LHCN-M2 (cell line): ENCODE results near the gene PPP1R15A. TPM values are rescaled to one million over a fixed set of nuclear protein-coding genes. Genes with fewer than 3 reads are reported as not detected.
A peak's percentile ranks its signal among the peaks of the same experiment; 100 is the strongest.
"Not testable (repeated sequence)": the region's sequence is repeated elsewhere in the genome, so short reads cannot be mapped to it uniquely, and the experiment has no call there.

Experiments
- DNase-seq: peaks from one replicate; pipeline ENCODE4 v3.0.0-alpha.2; 2012; ENCODE audit warnings: low read depth
- total RNA-seq: library from RNA; depleted of rRNA; stranded (reverse); fragments of >200 nt; gene quantifications from 2 replicates; pipeline ENCODE4 v1.2.3, GENCODE V29; 2014

PPP1R15A gene
- total RNA-seq, 1 experiment from 2014 or later, result 55.7 TPM

DNA sequence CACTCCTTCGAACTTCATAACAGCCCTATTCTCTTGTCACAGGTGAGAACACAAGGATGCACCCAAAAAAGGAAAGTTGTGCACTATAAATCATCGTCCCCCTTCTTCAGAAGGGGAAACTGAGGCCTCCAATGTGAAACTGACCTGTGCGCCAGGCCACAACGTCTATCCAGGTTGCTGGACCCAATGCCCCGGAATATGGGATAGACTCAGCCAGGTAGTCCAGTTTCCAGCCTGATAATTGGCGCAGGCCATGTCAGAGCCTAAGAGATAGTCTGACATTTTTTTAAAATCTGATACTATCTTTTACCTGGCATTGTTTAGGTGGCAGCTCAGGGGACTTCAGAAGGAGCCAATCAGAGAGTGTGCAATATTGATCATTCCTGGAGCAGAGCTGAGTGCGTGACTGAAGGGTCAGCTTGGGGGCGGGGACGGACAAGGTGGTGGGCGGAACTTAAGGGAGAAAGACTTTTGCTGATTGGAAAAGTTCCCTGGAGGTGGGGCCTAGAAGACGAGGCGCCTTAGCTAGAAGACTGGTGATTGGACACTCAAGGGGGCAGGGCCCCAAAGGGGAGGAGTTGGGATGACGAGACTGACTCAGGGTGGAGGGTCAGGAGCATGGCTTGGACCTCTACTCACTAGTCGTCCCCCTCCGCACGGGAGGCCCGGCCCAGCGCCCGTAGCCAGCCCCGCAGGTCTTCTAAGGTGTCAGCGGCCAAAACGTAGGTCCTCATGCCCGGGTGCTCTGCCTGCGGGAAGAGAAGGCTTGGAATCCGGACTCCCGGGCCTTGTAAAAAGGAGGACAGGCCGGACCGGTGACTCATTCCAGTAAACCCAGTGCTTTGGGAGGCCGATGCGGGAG lies 12.3 kb upstream of the PPP1R15A start:
- DNase-seq, result no peak

GRCh38 chr19:48861313-48861712 lies 10.9 kb upstream of the PPP1R15A start:
- DNase-seq, result no peak

GRCh38 chr19:48862827-48863226 lies 9.4 kb upstream of the PPP1R15A start:
- DNase-seq, result no peak

DNA sequence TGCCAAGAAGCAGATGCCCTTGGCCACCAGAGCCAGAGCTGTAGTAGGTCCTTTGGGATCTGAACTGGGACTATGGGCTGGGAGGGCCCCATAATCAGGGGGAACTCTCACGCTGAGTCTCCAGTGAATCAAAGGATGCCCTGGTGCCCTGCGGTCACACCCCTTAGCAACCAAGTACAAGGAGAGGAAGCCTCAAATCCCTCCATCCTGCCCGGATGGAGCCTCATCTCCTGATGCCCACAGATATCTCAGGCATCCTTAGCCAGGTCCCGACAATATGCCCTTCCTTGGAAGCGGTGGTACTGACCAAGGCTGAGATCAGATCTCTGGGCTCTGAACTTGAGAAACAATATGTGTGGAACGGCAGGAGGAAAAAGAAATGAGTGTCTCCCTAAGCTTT lies 5.5 kb upstream of the PPP1R15A start:
- DNase-seq, result no peak

GRCh38 chr19:48867123-48867745 lies 5.0 kb upstream of the PPP1R15A start:
- DNase-seq, result no peak

DNA sequence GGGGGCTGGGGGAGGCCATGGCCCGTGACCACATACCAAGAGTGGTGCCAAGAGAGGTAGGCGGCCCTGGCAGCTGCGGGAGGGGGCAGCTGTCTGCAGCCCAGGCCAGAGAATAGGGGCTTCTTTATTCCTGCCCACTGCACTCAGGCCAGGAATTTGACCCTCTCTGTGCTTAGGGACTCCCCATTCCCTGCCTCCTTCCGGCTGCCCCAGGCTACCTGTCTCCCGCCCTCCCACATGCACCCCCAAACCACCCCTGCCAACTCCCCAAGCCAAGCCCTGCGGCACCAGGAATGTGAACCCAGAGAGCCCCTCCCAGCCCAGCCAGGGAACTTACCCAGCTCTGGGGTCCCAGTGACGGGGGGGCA lies 4.5 kb upstream of the PPP1R15A start:
- DNase-seq, result no peak

DNA sequence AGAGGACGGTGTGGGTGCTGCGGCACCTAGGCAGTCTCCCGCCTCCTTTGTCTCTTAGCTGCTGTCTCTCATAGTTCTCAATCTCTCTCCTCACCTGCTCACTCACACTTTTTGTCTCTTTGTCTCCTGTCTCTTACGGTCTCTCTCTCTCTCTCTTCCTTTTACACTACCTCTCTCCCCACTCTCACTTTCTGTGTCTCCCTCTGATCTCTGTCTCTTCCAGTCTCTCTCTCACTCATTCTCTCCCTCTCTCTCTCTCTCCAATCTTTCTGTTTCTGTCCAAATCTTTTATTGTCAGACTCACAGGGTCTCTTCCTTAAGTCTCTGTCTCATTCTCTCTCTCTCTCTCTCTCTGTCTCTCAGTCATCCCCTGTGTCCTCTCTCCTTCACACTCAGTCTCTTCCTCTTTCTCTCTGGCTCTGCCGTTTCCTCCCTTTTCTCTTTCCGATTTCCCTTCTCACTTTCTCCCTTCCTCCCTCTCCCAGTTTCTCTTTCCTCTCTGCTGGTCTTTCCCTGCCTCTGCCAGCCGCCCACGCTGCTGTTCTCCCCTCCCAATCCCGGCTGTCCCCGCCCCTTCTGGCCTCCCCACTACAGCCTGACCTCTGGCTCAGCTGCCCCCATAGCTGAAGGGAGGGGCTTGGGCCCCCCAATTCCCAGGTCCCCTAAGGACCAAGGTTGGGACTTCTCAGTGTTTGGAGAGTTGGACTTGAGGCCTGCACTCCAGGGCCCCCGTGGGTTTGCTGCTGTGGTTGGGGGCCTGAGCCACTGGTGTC lies 3.9 kb upstream of the PPP1R15A start, which contains the start of gene PLEKHA4:
Gene PLEKHA4 (minus strand): TSS at position 504 of the 773 bp plus-strand sequence. CDS start 997 bp downstream, outside the sequence.
- DNase-seq, result peak; percentile 58

DNA sequence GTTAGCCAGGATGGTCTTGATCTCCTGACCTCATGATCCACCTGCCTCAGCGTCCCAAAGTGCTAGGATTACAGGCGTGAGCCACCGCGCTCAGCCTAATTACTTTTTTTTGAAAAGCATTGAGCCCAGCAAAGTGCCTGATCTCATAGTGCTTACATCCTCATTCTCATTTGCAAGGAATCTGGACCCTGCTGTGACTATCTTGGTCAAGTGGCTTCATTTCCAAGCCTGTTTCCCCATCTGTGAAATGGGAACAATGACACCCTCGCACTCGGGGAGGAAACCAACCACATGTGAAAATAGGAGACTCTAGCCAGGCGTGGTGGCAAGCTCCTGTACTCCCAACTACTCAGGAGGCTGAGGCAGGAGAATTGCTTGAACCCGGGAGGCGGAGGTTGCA lies 2.2 kb upstream of the PPP1R15A start:
- no peak for DNase-seq

DNA sequence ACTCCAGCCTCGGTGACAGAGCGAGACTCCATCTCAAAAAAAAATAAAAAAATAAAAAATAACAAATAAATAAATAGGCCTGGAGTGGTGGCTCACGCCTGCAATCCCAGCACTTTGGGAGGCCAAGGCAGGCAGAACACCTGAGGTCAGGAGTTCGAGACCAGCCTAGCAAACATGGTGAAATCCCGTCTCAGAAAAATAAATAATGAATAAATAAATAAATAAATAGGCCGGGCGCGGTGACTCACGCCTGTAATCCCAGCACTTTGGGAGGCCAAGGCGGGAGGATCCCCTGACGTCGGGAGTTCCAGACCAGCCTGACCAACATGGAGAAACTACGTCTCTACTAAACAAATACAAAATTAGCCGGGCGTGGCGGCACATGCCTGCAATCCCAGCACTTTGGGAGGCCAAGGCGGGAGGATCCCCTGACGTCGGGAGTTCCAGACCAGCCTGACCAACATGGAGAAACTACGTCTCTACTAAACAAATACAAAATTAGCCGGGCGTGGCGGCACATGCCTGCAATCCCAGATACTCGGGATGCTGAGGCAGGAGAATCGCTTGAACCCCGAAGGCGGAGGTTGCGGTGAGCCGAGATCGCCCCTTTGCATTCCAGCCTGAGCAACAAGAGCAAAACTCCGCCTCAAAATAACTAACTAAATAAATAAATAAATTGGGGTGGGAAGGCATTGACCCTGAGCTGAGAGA lies 595 bp upstream of the PPP1R15A start:
- DNase-seq, result not testable (repeated sequence)

GRCh38 chr19:48872884-48873475 lies 759 bp downstream of the PPP1R15A start:
- peak; percentile 95 for DNase-seq

DNA sequence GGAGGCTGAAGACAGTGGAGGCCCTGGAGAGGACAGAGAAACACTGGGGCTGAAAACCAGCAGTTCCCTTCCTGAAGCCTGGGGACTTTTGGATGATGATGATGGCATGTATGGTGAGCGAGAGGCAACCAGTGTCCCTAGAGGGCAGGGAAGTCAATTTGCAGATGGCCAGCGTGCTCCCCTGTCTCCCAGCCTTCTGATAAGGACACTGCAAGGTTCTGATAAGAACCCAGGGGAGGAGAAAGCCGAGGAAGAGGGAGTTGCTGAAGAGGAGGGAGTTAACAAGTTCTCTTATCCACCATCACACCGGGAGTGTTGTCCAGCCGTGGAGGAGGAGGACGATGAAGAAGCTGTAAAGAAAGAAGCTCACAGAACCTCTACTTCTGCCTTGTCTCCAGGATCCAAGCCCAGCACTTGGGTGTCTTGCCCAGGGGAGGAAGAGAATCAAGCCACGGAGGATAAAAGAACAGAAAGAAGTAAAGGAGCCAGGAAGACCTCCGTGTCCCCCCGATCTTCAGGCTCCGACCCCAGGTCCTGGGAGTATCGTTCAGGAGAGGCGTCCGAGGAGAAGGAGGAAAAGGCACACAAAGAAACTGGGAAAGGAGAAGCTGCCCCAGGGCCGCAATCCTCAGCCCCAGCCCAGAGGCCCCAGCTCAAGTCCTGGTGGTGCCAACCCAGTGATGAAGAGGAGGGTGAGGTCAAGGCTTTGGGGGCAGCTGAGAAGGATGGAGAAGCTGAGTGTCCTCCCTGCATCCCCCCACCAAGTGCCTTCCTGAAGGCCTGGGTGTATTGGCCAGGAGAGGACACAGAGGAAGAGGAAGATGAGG lies 1.5 kb downstream of the PPP1R15A start:
- DNase-seq, result no peak

DNA sequence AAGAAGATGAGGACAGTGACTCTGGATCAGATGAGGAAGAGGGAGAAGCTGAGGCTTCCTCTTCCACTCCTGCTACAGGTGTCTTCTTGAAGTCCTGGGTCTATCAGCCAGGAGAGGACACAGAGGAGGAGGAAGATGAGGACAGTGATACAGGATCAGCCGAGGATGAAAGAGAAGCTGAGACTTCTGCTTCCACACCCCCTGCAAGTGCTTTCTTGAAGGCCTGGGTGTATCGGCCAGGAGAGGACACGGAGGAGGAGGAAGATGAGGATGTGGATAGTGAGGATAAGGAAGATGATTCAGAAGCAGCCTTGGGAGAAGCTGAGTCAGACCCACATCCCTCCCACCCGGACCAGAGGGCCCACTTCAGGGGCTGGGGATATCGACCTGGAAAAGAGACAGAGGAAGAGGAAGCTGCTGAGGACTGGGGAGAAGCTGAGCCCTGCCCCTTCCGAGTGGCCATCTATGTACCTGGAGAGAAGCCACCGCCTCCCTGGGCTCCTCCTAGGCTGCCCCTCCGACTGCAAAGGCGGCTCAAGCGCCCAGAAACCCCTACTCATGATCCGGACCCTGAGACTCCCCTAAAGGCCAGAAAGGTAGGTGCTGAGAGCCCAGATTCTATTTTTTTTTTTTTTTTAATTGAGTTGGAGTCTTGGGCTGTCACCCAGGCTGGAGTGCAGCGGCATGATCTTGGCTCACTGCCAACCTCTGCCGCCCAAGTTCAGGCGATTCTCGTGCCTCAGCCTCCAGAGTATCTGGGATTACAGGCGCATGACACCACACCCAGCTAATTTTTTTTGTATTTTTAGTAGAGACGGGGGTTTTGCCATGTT lies 2.3 kb downstream of the PPP1R15A start:
- peak; percentile 61 for DNase-seq

- not testable (repeated sequence) for DNase-seq
Observed at GRCh38 chr19:48876043-48876981, 4.1 kb downstream of the PPP1R15A start.

DNA sequence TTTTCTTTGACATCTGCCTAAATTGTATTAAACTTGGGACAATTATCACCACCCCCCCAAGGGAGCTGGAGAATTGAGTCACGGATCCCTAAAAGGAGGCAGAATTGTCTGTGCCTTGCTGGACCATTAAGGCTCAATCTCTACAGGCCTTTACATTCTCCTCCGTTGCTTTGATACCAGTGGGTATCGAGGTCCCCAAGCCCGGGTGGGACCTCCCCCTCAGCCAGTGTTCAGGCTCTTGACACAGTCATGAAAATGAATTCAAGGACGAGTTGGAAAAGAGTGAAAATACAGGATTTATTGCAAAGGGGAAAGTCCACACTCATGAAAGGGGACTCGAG lies 5.6 kb downstream of the PPP1R15A start:
- DNase-seq, result no peak

DNA sequence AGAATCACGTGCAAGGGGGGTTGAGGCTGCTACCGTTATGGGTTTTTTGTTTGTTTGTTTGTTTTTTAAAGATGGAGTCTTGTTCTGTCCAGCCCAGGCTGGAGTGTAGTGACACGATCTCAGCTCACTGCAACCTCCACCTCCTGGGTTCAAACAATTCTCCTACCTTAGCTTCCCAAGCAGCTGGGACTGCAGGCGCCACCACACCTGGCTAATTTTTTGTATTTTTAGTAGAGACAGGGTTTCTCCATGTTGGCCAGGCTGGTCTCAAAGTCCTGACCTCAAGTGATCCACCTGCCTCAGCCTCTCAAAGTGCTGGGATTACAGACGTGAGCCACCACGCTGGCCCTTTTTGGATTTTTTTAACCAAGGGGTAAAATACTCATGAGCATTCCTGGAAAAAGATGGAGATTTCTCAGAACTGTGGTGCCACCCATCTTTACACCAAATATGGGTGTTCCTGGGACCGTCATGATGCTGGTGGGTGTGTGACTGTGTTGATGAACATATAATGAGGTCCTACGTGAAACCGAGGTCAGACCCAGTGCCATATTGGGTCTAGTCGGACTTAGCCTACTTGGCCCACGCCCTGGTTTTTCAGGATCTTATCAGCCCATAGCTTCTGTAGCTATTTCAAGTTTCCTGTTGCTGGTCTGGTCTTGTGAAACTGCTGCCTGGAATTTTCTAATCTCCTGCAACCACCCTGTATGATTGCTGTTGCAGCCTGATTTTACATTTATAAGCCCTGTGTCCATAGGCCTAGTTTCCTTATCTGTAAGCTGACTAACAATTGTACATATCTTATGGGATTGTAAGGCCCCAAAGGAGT lies 6.2 kb downstream of the PPP1R15A start:
- DNase-seq, result no peak

GRCh38 chr19:48879025-48879637 lies 6.9 kb downstream of the PPP1R15A start:
- no peak for DNase-seq

DNA sequence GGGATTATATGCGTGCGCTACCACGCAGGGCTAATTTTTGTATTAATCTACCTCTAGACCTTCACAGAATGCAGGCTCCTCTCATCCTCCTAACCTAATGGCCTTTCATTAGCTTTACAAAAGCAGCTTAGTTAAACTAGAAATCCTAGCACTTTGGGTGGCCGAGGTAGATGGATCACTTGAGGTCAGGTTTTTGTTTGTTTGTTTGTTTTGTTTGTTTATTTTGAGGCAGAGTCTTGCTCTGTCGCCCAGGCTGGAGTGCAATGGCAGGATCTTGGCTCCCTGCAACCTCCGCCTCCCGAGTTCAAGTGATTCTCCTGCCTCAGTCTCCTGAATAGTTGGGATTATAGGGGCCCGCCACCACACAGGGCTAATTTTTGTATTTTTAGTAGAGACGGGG lies 7.5 kb downstream of the PPP1R15A start:
- not testable (repeated sequence) for DNase-seq
